Measurements from ENCODE around the gene SYT14. TPM values are rescaled to one million over a fixed set of nuclear protein-coding genes. Genes with fewer than 3 reads are reported as not detected.
"Not testable (repeated sequence)": the region's sequence is repeated elsewhere in the genome, so short reads cannot be mapped to it uniquely, and the experiment has no call there.

Gene SYT14
- polyA plus RNA-seq, 3 donors: not detected

DNA sequence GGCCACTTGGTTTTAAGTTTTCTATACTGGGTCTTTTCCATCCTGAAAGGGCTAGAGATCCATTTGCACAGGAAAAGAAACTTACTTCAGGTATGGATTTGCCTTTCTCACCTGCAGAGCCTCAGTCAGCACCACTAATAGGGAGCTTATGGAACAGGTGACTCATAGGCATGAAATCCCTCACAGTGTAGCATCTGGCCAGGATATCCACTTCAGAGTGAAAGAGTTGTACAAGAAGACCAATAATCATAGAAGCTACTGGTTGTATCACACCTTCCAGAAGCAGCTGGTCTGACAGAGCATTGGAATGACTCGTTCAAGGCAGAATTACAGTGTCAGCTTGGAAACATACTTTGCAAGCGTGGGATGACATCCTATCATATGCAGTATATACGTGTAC lies 26.3 kb upstream of the SYT14 start:
- no peak overlapping the region for H2AFZ ChIP-seq (ENCODE audit: insufficient read depth, low read depth, low read length, poor library complexity, severe bottlenecking)
- H3K9me3 ChIP-seq (replicated peaks in 1 of 2; ENCODE audit: control insufficient read depth in 1 of 2, insufficient read depth in 1 of 2, low read length in 2 of 2): no peaks in the 10 kb centered on the region
- TF ChIP-seq CTCF (IDR thresholded peaks at IDR 0.05): no peak
- H3K36me3 ChIP-seq (replicated peaks in 1 of 2; ENCODE audit: control insufficient read depth in 1 of 2, insufficient read depth in 2 of 2, low read length in 2 of 2): no peaks in the 10 kb centered on the region
- no peaks in the 10 kb centered on the region for H4K20me1 ChIP-seq (ENCODE audit: insufficient read depth, low read length)
- no peak overlapping the region for H3K4me2 ChIP-seq (replicated peaks; ENCODE audit: extremely low read depth, low read length, poor library complexity, severe bottlenecking)
- Mint-ChIP-seq H3K4me1 (no peaks in the 10 kb centered on the region), H3K27ac (no peak overlapping the region), H3K27me3 (ENCODE audit: low read depth in 3 of 3) (peaks cover 0 to 3% (median 0%) of the 10 kb centered on the region in 3 donors), H3K36me3 (no peaks in the 10 kb centered on the region), H3K4me3 (no peak overlapping the region), H3K9me3 (peaks cover 0 to 11% (median 2%) of the 10 kb centered on the region in 7 donors)
- no peak overlapping the region for H3K9ac ChIP-seq (ENCODE audit: insufficient read depth, low read length, poor library complexity, severe bottlenecking)
- H3K27ac ChIP-seq (ENCODE audit: low read depth in 1 of 2, low read length in 2 of 2): no peak overlapping the region
- intact Hi-C loops (cut with micrococcal nuclease): no loop called here
- no peaks in the 10 kb centered on the region for H3K27me3 ChIP-seq (ENCODE audit: control insufficient read depth in 2 of 2, insufficient read depth in 2 of 2, low read length in 2 of 2)
- no peak for DNase-seq
- no CpG with 5 or more reads among the region's 3 CpGs for WGBS (ENCODE audit: insufficient coverage)
- H3K79me2 ChIP-seq (ENCODE audit: insufficient read depth, low read length): no peaks in the 10 kb centered on the region
- H3K4me3 ChIP-seq (replicated peaks in 1 of 3; ENCODE audit: low read depth in 2 of 3, low read length in 3 of 3): no peak overlapping the region
- no peaks in the 10 kb centered on the region for H3K4me1 ChIP-seq (ENCODE audit: control insufficient read depth in 1 of 2, insufficient read depth in 2 of 2, low read length in 2 of 2)

- Histone ChIP-seq H3K4me2 (replicated peaks; ENCODE audit: extremely low read depth, low read length, poor library complexity, severe bottlenecking) (no peak overlapping the region), H3K79me2 (ENCODE audit: insufficient read depth, low read length) (no peaks in the 10 kb centered on the region), H3K4me1 (ENCODE audit: control insufficient read depth in 1 of 2, insufficient read depth in 2 of 2, low read length in 2 of 2) (no peaks in the 10 kb centered on the region), H3K9me3 (replicated peaks in 1 of 2; ENCODE audit: control insufficient read depth in 1 of 2, insufficient read depth in 1 of 2, low read length in 2 of 2) (no peaks in the 10 kb centered on the region), H3K36me3 (replicated peaks in 1 of 2; ENCODE audit: control insufficient read depth in 1 of 2, insufficient read depth in 2 of 2, low read length in 2 of 2) (no peaks in the 10 kb centered on the region), H3K27me3 (ENCODE audit: control insufficient read depth in 2 of 2, insufficient read depth in 2 of 2, low read length in 2 of 2) (no peaks in the 10 kb centered on the region), H3K4me3 (replicated peaks in 1 of 3; ENCODE audit: low read depth in 2 of 3, low read length in 3 of 3) (no peak overlapping the region), H4K20me1 (ENCODE audit: insufficient read depth, low read length) (no peaks in the 10 kb centered on the region), H3K27ac (ENCODE audit: low read depth in 1 of 2, low read length in 2 of 2) (no peak overlapping the region), H2AFZ (ENCODE audit: insufficient read depth, low read depth, low read length, poor library complexity, severe bottlenecking) (no peak overlapping the region), H3K9ac (ENCODE audit: insufficient read depth, low read length, poor library complexity, severe bottlenecking) (no peak overlapping the region)
- no peak overlapping the region for H3K27ac Mint-ChIP-seq
- DNase-seq: no peak
- peaks cover 0 to 3% (median 0%) of the 10 kb centered on the region in 3 donors for H3K27me3 Mint-ChIP-seq (ENCODE audit: low read depth in 3 of 3)
- H3K4me1 Mint-ChIP-seq: no peaks in the 10 kb centered on the region
- no CpG with 5 or more reads among the region's 2 CpGs for WGBS (ENCODE audit: insufficient coverage)
- H3K36me3 Mint-ChIP-seq: no peaks in the 10 kb centered on the region
- no peak overlapping the region for H3K4me3 Mint-ChIP-seq
- TF ChIP-seq CTCF (IDR thresholded peaks at IDR 0.05): no peak
- intact Hi-C loops (cut with micrococcal nuclease): no loop called here
- peaks cover 0 to 11% (median 2%) of the 10 kb centered on the region in 7 donors for H3K9me3 Mint-ChIP-seq
Observed at GRCh38 chr1:209912306-209912705, 25.7 kb upstream of the SYT14 start.

DNA sequence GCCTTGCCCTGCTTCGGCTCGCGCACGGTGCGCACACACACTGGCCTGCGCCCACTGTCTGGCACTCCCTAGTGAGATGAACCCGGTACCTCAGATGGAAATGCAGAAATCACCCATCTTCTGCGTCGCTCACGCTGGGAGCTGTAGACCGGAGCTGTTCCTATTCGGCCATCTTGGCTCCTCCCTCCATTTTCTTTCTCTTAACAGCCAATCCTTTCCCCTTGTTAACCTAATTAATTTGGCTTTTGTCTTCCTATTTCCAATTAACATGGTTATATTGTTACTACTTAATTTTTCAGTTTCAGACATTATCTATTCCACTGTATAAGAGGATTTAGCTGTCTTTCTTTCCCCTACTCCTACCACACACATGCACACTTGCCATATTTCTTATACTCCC lies 18.4 kb upstream of the SYT14 start:
- H3K4me1 Mint-ChIP-seq; H3K36me3 ChIP-seq (replicated peaks in 1 of 2; ENCODE audit: control insufficient read depth in 1 of 2, insufficient read depth in 2 of 2, low read length in 2 of 2); H3K27me3 ChIP-seq (ENCODE audit: control insufficient read depth in 2 of 2, insufficient read depth in 2 of 2, low read length in 2 of 2); H3K4me1 ChIP-seq (ENCODE audit: control insufficient read depth in 1 of 2, insufficient read depth in 2 of 2, low read length in 2 of 2); H3K9me3 ChIP-seq (replicated peaks in 1 of 2; ENCODE audit: control insufficient read depth in 1 of 2, insufficient read depth in 1 of 2, low read length in 2 of 2); H3K9ac ChIP-seq (ENCODE audit: insufficient read depth, low read length, poor library complexity, severe bottlenecking); H3K27ac Mint-ChIP-seq; H3K4me2 ChIP-seq (replicated peaks; ENCODE audit: extremely low read depth, low read length, poor library complexity, severe bottlenecking); H2AFZ ChIP-seq (ENCODE audit: insufficient read depth, low read depth, low read length, poor library complexity, severe bottlenecking); H3K36me3 Mint-ChIP-seq; H3K4me3 ChIP-seq (replicated peaks in 1 of 3; ENCODE audit: low read depth in 2 of 3, low read length in 3 of 3); H3K9me3 Mint-ChIP-seq; H4K20me1 ChIP-seq (ENCODE audit: insufficient read depth, low read length); H3K79me2 ChIP-seq (ENCODE audit: insufficient read depth, low read length); H3K27me3 Mint-ChIP-seq (ENCODE audit: low read depth in 3 of 3); intact Hi-C loops (cut with micrococcal nuclease); H3K27ac ChIP-seq (ENCODE audit: low read depth in 1 of 2, low read length in 2 of 2); H3K4me3 Mint-ChIP-seq; DNase-seq: not testable (repeated sequence)
- 80% methylated on average over 2 of the region's 12 CpGs for WGBS (ENCODE audit: insufficient coverage)

Measured in CD14-positive monocyte (primary cell).